GM13976 (cell line): ENCODE data around the gene RIPPLY2.

Source experiments
- DNase-seq: peaks from one replicate; pipeline ENCODE4 v3.0.0; 2012; ENCODE audit warnings: low spot score
- in situ Hi-C: fragments of 300-500 bp; cut with MboI; formaldehyde crosslinking; loops from one replicate; pipeline ENCODE4 v1.12.0; 2022; ENCODE audit warnings: low sequenced_read_pairs, mixed read lengths, inconsistent platforms; ENCODE audit not compliant: unreplicated experiment
- TF ChIP-seq, protein P1 (sequence below): IDR thresholded peaks from 2 replicates; pipeline ENCODE4 v1.5.1; 2012; ENCODE audit warnings: borderline replicate concordance, mild to moderate bottlenecking; ENCODE audit not compliant: insufficient read depth; ENCODE audit errors: extremely low read depth, missing control alignments, control extremely low read depth

RIPPLY2 gene

DNA sequence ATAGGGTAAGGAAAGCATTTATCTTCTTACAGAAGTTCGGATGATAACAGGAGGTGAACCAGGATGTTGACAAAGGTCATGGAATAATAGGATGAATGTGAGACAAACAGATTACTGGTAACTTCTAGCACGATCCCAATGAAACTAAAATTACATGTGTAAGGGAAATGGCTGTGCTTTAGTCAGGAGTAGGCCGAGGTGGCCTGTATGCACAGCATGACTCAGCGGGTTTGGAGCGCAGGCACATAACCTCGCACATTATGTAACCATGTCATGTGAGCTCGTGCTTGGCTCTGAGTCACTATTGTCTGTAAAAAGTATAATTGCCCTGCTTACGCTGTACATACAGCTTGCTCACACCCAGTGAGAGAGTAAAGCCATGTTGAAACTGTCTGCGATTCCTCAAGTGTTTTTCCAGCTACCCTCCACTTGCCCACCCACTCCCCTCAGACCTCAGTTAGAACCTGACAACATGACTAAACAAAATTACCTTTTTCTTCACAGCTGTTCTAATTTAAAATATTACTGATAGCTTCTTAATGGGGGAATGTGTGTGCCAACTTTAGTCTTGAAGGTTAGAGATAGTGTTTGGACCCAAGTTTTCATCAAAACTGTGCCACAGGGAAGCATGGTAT, 14.5 kb downstream of the RIPPLY2 start:
- DNase-seq: no peak
- in situ Hi-C loops: no loop called here
- TF ChIP-seq, protein P1, sequence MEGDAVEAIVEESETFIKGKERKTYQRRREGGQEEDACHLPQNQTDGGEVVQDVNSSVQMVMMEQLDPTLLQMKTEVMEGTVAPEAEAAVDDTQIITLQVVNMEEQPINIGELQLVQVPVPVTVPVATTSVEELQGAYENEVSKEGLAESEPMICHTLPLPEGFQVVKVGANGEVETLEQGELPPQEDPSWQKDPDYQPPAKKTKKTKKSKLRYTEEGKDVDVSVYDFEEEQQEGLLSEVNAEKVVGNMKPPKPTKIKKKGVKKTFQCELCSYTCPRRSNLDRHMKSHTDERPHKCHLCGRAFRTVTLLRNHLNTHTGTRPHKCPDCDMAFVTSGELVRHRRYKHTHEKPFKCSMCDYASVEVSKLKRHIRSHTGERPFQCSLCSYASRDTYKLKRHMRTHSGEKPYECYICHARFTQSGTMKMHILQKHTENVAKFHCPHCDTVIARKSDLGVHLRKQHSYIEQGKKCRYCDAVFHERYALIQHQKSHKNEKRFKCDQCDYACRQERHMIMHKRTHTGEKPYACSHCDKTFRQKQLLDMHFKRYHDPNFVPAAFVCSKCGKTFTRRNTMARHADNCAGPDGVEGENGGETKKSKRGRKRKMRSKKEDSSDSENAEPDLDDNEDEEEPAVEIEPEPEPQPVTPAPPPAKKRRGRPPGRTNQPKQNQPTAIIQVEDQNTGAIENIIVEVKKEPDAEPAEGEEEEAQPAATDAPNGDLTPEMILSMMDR: no peak

DNA sequence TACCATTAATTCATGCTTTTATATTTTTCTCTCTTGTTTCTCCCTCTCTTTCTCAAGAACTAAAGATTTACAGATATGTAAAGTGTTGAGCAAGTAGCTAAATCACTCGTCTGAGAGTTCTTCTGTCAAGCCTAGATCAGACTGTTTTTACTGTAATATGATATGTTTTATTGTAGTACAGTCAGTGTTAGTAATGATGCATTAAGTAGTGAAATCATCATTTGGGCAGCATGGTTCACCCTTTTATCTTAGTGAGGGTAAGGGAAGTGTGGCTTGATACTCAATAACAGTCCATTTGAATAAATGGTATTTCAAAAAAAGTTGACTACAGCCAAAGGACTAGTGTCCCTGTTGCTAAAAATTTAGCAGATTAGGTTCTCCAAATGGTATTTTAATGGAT, 15.5 kb downstream of the RIPPLY2 start:
- no peak for DNase-seq
- in situ Hi-C loops: no loop called here
- TF ChIP-seq, protein P1: no peak

DNA sequence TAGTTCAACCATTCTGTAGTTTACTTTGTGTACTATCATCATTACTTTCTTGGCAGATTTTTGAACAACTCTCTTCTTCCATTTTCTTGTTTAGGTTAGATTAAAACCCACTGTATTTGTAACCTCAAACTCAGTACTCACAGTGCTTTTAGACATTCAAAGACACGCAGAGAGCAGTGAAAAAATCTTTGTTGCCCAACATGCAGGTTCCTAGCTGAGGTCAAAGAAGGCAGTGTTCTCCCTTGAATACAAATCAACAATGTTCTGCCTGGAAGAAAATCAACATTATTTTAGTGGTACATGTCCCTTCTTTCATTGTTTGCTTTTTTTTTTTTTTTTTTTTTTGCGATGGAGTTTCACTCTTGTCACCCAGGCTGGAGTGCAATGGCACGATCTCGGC, 17.5 kb downstream of the RIPPLY2 start:
- no peak for DNase-seq
- in situ Hi-C loops: no loop called here
- TF ChIP-seq, protein P1: no peak

DNA sequence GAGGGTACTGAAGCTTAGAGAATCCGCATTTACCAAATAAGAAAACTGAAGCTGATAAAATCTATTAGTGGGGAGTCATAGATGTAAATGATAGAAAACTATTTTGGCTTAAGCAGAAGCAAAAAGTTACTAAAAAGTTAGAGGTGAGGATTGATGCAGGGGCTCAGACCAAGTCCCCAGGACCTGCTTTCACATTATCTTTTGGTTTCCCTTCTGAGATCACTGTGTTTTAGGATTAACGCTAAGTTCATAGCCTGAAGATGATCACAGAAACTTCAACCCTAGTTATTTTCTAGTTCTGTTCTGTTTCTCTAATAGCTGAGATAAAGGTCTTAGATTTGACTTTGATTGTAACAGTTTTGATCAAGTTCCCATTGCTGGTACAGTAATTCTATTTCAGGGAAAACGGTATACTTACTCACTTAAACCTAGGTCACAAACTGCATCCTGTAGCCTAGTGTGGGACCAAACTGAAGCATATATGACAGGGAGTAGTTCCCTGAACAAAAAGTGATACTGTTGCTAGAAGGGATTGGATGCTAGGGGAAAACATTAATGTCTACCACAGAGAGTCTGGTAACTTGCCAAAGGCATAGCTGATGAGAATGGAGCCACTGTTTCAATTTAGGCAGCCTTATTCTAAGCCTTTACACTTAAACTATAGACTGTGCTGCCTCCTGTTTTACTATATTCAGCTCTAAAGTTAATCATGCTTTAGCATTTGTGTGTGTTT, 19.4 kb downstream of the RIPPLY2 start:
- in situ Hi-C loops: no loop called here
- TF ChIP-seq, protein P1: no peak
- DNase-seq: no peak

DNA sequence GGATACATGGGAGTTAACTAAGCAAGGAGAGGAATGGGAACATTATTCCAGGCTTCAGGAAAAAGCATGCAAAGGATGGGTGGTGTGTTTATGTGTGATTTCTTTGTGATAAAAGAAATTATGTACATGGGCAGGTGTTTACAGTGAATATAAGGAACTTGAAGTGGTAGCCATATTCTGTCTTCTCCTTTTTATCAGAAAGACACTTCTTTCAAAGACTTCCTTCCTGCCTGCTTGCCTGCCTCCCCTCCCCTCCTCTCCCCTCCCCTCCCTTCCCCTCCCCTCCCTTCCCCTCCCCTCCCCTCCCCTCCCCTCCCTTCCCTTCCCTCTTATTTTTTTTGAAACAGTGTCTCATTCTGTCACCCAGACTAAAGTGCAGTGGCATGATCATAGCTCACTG, 20.7 kb downstream of the RIPPLY2 start:
- DNase-seq: no peak
- in situ Hi-C loops: no loop called here
- TF ChIP-seq, protein P1: no peak

DNA sequence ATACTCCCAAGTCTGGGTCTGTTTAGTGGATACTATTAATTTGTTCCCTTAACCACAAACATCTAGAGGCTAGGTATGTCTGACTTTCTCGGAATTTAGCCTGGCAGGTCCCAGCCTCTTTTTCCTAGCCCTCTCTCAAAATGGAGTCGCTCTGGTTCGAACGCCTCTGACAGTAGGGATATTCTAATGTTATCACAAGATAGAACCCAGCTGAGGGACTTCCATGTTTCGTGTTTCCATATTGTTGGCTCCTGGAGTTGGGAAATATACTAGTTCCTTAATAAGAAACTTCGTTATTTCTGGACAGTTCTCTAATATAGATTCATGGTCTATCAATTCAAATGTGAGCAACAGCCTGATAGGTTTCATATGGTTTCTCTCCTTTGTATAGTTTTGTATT, 22.7 kb downstream of the RIPPLY2 start:
- in situ Hi-C loops: loop anchor here (5.0 kb wide), 1 partner anchor 346 kb away; no protein-coding TSS in a partner anchor
- DNase-seq: no peak
- TF ChIP-seq, protein P1: no peak
